GM19463 (cell line): Measurements from ENCODE around the gene DDX39A.
"Not testable (repeated sequence)": the region's sequence is repeated elsewhere in the genome, so short reads cannot be mapped to it uniquely, and the experiment has no call there.

Experiments used
- ATAC-seq: cut with Tn5 transposase; IDR thresholded peaks from one replicate; pipeline ENCODE4 v1.9.1; 2021; ENCODE audit warnings: mild to moderate bottlenecking, moderate library complexity; ENCODE audit not compliant: unreplicated experiment

Gene DDX39A

GRCh38 chr19:14391156-14391821 lies 27.9 kb downstream of the DDX39A start:
- ATAC-seq, result no peak

GRCh38 chr19:14390548-14390947 lies 28.6 kb downstream of the DDX39A start:
- no peak for ATAC-seq

- no peak for ATAC-seq
Measured at GRCh38 chr19:14385492-14385891, 33.6 kb downstream of the DDX39A start.

GRCh38 chr19:14383661-14384555 lies 35.2 kb downstream of the DDX39A start:
- ATAC-seq, result peak; percentile 49

GRCh38 chr19:14381689-14382474 lies 37.3 kb downstream of the DDX39A start:
- no peak for ATAC-seq

- ATAC-seq, result no peak
Measured at GRCh38 chr19:14379294-14380065, 39.7 kb downstream of the DDX39A start.

- ATAC-seq, result no peak
Measured at GRCh38 chr19:14378890-14379289, 40.3 kb downstream of the DDX39A start.

GRCh38 chr19:14377883-14378328 lies 41.2 kb downstream of the DDX39A start:
- ATAC-seq, result no peak

- no peak for ATAC-seq
Measured at GRCh38 chr19:14375582-14376291, 43.4 kb downstream of the DDX39A start.

GRCh38 chr19:14375055-14375581 lies 44.0 kb downstream of the DDX39A start:
- no peak for ATAC-seq

GRCh38 chr19:14374313-14374712 lies 44.8 kb downstream of the DDX39A start:
- not testable (repeated sequence) for ATAC-seq

GRCh38 chr19:14372384-14373077 lies 46.6 kb downstream of the DDX39A start:
- ATAC-seq, result not testable (repeated sequence)

GRCh38 chr19:14371301-14371821 lies 47.8 kb downstream of the DDX39A start:
- ATAC-seq, result no peak

GRCh38 chr19:14370940-14371280 lies 48.2 kb downstream of the DDX39A start:
- ATAC-seq, result no peak

GRCh38 chr19:14370169-14370939 lies 48.8 kb downstream of the DDX39A start:
- ATAC-seq, result no peak

- no peak for ATAC-seq
Measured at GRCh38 chr19:14369399-14370168, 49.6 kb downstream of the DDX39A start.

GRCh38 chr19:14368011-14368513 lies 51.1 kb downstream of the DDX39A start:
- no peak for ATAC-seq
